WI38 (cell line): ENCODE results near the gene SPACA4.

Experiments used
- H3K4me3 ChIP-seq: 2 replicates; pipeline ENCODE4 v1.5.1; 2011; ENCODE audit warnings: low read depth, mild to moderate bottlenecking, control low read depth, low read length
- TF ChIP-seq, protein P1 (sequence below): IDR thresholded peaks from 2 replicates; pipeline ENCODE4 v1.5.1; 2012; ENCODE audit warnings: low read depth, mild to moderate bottlenecking, control low read depth, low read length

The SPACA4 gene

DNA sequence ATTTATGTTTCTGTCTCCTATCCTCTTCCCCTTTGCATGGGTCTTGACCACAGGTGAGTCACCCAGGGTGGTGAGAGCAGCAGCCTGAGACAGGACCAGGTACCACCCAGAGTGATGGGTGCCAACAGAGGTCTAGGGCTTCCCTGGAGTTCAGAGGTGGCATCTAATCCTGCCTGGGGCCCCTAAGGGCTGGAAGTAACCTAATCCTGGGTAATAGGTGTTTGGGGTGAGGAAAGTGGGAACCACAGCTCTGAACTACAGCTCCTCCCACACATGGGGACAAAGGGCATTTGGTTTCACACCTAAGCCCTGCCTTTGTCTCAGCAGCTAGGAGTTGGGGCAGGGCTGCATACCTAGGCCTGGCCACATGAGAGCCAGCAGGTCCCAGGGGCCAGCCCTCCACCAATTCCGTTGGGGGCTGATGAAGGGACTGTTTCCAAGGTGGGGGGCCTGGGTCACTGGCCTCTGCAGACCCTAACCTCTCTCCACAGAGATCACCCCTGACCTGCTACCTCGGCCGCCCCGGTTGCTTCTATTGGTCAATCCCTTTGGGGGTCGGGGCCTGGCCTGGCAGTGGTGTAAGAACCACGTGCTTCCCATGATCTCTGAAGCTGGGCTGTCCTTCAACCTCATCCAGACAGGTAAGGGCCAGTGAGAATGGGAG, 20.8 kb downstream of the SPACA4 start:
- no peak overlapping the region for H3K4me3 ChIP-seq
- TF ChIP-seq, protein P1, sequence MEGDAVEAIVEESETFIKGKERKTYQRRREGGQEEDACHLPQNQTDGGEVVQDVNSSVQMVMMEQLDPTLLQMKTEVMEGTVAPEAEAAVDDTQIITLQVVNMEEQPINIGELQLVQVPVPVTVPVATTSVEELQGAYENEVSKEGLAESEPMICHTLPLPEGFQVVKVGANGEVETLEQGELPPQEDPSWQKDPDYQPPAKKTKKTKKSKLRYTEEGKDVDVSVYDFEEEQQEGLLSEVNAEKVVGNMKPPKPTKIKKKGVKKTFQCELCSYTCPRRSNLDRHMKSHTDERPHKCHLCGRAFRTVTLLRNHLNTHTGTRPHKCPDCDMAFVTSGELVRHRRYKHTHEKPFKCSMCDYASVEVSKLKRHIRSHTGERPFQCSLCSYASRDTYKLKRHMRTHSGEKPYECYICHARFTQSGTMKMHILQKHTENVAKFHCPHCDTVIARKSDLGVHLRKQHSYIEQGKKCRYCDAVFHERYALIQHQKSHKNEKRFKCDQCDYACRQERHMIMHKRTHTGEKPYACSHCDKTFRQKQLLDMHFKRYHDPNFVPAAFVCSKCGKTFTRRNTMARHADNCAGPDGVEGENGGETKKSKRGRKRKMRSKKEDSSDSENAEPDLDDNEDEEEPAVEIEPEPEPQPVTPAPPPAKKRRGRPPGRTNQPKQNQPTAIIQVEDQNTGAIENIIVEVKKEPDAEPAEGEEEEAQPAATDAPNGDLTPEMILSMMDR = no peak

DNA sequence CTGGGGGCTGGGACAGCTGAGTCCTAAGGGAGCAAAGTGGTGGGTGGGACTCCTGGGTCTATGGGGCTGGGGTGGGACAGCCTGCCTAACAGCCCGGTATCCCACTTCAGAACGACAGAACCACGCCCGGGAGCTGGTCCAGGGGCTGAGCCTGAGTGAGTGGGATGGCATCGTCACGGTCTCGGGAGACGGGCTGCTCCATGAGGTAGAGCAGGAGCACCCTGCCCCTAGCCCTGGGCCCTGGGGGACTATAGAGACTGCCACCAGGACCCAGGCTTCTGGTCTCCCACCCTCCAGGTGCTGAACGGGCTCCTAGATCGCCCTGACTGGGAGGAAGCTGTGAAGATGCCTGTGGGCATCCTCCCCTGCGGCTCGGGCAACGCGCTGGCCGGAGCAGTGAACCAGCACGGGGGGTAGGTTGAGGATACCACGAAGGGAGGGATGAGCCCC, 21.3 kb downstream of the SPACA4 start:
- TF ChIP-seq, protein P1 = no peak
- no peak overlapping the region for H3K4me3 ChIP-seq

DNA sequence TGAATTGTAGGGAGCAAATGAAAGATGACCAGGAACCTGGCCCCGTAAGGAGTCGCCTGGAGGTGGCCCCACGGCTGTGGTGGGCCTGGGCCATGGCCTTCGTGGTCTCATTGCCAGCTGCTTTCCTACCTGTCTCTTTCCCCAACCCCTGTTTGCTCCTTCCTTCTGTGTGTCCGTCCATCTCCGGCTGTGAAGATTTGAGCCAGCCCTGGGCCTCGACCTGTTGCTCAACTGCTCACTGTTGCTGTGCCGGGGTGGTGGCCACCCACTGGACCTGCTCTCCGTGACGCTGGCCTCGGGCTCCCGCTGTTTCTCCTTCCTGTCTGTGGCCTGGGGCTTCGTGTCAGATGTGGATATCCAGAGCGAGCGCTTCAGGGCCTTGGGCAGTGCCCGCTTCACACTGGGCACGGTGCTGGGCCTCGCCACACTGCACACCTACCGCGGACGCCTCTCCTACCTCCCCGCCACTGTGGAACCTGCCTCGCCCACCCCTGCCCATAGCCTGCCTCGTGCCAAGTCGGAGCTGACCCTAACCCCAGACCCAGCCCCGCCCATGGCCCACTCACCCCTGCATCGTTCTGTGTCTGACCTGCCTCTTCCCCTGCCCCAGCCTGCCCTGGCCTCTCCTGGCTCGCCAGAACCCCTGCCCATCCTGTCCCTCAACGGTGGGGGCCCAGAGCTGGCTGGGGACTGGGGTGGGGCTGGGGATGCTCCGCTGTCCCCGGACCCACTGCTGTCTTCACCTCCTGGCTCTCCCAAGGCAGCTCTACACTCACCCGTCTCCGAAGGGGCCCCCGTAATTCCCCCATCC, 22.1 kb downstream of the SPACA4 start:
- no peak overlapping the region for H3K4me3 ChIP-seq
- TF ChIP-seq, protein P1 = no peak

DNA sequence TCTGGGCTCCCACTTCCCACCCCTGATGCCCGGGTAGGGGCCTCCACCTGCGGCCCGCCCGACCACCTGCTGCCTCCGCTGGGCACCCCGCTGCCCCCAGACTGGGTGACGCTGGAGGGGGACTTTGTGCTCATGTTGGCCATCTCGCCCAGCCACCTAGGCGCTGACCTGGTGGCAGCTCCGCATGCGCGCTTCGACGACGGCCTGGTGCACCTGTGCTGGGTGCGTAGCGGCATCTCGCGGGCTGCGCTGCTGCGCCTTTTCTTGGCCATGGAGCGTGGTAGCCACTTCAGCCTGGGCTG, 22.7 kb downstream of the SPACA4 start:
- TF ChIP-seq, protein P1 = no peak
- H3K4me3 ChIP-seq = no peak overlapping the region

DNA sequence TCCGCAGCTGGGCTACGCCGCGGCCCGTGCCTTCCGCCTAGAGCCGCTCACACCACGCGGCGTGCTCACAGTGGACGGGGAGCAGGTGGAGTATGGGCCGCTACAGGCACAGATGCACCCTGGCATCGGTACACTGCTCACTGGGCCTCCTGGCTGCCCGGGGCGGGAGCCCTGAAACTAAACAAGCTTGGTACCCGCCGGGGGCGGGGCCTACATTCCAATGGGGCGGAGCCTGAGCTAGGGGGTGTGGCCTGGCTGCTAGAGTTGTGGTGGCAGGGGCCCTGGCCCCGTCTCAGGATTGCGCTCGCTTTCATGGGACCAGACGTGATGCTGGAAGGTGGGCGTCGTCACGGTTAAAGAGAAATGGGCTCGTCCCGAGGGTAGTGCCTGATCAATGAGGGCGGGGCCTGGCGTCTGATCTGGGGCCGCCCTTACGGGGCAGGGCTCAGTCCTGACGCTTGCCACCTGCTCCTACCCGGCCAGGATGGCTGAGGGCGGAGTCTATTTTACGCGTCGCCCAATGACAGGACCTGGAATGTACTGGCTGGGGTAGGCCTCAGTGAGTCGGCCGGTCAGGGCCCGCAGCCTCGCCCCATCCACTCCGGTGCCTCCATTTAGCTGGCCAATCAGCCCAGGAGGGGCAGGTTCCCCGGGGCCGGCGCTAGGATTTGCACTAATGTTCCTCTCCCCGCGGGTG, 23.2 kb downstream of the SPACA4 start:
- TF ChIP-seq, protein P1 = no peak
- H3K4me3 ChIP-seq = no peak overlapping the region

DNA sequence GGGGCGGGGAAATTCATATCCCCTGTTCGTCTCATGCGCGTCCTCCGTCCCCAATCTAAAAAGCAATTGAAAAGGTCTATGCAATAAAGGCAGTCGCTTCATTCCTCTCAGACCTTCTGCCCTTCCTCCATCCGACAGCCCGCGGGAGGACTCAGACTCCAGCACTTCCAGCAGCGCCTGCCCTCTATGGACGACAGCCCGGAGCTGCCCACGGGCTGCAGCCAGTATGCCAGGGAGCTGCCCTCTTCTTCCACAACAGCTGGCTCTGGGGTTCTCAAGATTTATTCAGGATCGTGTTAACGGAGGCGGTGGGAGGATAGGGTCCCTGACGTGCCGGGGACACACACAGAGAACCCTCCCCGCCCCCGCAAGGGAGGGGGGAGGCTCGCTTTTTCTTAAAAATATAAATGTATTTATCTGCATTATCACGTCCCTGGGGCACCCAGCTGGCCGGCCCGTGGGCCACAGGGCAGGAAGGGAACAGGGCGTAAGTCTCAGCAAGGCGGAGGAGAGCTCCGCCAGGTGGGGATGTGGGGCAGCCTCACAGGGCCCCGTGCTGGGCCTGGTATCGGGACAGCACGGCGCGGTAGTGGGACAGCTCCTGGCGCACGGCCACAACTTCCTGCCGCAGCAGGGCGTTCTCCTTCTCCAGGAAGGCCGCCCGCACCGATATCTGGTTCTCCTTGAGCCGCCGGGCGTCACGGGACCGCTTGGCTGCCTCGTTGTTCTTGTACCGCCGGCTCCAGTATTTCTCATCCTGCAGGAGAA, 23.9 kb downstream of the SPACA4 start:
- TF ChIP-seq, protein P1 = no peak
- H3K4me3 ChIP-seq = no peak overlapping the region
